Cerebellar cortex (tissue), 1 donor: Measurements from ENCODE around the gene MLLT6.

Experiments
- DNase-seq: peaks from one replicate; pipeline ENCODE4 v3.0.0-alpha.2; 2015; ENCODE audit warnings: low spot score

The MLLT6 gene

GRCh38 chr17:38777641-38778250 lies 72.7 kb downstream of the MLLT6 start:
- no peak for DNase-seq
